HG03060 (cell line): ENCODE data around the gene UIMC1.

Experiments used
- ATAC-seq: cut with Tn5 transposase; IDR thresholded peaks from one replicate; pipeline ENCODE4 v1.9.1; 2021; ENCODE audit warnings: low read depth, moderate number of reproducible peaks; ENCODE audit not compliant: unreplicated experiment

UIMC1 gene

DNA sequence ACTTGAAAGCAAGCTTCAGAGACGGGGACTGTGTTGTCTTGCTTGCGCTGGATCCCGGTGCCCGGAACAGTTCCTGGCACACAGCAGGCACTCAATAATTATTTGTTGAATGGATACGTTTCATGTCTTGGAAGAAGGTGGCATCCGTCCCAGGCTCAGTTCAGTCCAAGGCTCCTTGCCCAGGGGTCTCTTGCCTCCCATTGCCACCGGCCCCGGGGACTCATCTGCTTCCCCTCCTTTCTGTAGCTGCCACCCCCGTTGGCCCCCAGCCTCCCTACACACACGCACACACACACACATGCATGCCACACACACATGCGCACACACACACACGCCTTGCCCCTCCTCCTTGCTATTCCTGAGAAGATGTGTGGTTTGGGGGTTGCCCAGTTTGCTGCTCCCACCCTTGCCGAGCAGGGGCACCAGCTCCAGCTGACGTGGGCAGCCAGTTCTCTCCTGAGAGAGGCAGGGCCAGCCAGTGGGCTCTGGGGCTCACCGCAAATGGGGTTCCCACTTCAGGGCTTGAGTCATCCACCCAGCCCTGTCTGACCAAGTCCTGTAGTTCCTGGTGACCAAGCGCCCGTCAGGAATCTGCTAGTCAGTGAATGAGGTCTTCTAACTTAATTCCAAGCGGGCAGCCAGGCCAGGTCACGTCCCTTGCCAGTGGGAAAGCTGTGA is 149.2 kb downstream of the UIMC1 start:
- no peak for ATAC-seq

DNA sequence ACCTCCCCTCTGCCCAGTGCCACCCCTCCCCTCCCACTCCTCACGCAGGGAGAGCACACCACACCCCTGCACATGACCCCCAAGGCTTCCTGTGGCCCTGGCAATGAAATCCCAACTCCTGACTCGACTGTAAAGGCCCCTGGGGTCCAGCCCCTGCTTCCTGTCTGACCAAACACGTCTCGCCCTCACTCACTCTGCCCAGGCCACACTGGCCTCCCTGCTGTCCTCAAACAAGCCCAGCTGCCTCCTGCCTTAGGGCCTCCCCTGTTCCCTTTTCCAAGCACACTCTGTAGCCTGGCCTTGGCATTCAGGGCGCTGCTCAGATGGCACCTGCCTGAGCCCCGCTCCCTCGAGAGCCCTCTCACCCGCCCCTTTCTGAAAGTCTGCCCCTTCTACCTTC is 149.8 kb downstream of the UIMC1 start:
- no peak for ATAC-seq

DNA sequence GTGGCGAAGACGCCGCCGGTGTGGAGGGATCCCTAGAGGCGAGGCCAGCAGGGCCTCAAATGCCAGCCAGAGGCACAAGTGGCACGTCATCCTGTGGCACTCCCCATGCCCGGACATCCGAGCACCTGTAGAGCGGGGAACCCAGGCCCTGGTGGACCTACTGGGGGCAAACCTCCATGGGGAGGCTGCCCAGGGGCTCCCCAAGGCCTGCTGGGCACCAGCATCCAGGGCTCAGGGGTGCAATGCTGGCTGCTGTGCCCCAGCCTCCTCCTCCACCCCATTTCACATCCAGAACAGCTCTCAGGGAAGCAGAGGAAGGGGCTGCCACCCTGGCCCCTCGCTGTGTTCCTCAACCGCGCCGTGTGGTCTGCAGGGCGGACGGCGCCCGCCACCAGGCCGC is 151.0 kb downstream of the UIMC1 start:
- ATAC-seq, result no peak
